Cerebellar cortex (tissue), 1 donor: ENCODE measurements around the gene MYH14.
A peak's percentile ranks its signal among the peaks of the same experiment; 100 is the strongest.

ENCODE experiments used
- DNase-seq: peaks from one replicate; pipeline ENCODE4 v3.0.0-alpha.2; 2015; ENCODE audit warnings: low spot score

MYH14 gene

GRCh38 chr19:50290775-50291174 lies 87.4 kb downstream of the MYH14 start:
- DNase-seq, result no peak

GRCh38 chr19:50292216-50292827 lies 88.9 kb downstream of the MYH14 start:
- no peak for DNase-seq

- no peak for DNase-seq
These were observed 90.0 kb downstream of the MYH14 start for GRCh38 chr19:50293263-50294004.

GRCh38 chr19:50300051-50300450 lies 96.6 kb downstream of the MYH14 start:
- no peak for DNase-seq

- no peak for DNase-seq
These were observed 97.6 kb downstream of the MYH14 start for GRCh38 chr19:50300814-50301606.

GRCh38 chr19:50301607-50301971 lies 98.2 kb downstream of the MYH14 start:
- DNase-seq, result no peak

- no peak for DNase-seq
These were observed 100.1 kb downstream of the MYH14 start for GRCh38 chr19:50303558-50303957.

- DNase-seq, result no peak
These were observed 105.6 kb downstream of the MYH14 start for GRCh38 chr19:50308991-50309390.

- no peak for DNase-seq
These were observed 106.1 kb downstream of the MYH14 start for GRCh38 chr19:50309396-50310125.

- DNase-seq, result no peak
These were observed 107.5 kb downstream of the MYH14 start for GRCh38 chr19:50310759-50311465.

GRCh38 chr19:50311723-50312635 lies 108.6 kb downstream of the MYH14 start:
- DNase-seq, result peak; percentile 76

- DNase-seq, result peak; percentile 55
These were observed 109.8 kb downstream of the MYH14 start for GRCh38 chr19:50312967-50313811.

- peak; percentile 75 for DNase-seq
These were observed 110.6 kb downstream of the MYH14 start for GRCh38 chr19:50313812-50314536.

GRCh38 chr19:50314724-50315708 lies 111.6 kb downstream of the MYH14 start:
- peak; percentile 34 for DNase-seq

- DNase-seq, result peak; percentile 85
These were observed 112.5 kb downstream of the MYH14 start for GRCh38 chr19:50315773-50316448.

- no peak for DNase-seq
These were observed 113.7 kb downstream of the MYH14 start for GRCh38 chr19:50317115-50317514.

- DNase-seq, result no peak
These were observed 115.0 kb downstream of the MYH14 start for GRCh38 chr19:50318438-50318837.
